Stimulated activated CD4-positive, alpha-beta T cell treated with anti-CD3 and anti-CD28 coated beads, Interleukin-12 subunit alpha, Interleukin-12 subunit beta, amount 100 ng/mL, for 48 hours (primary cell): Measurements from ENCODE around the gene SOX6.

Experiments
- DNase-seq, 3 donors: peaks; one replicate each; pipeline ENCODE4 v3.0.0-alpha.2; 2020; ENCODE audit warnings: low read depth in 2 of 3, low spot score in 1 of 3

SOX6 gene

GRCh38 chr11:16011396-16011795 is 344.9 kb downstream of the SOX6 start:
- no peak for DNase-seq

GRCh38 chr11:16009021-16009420 is 347.3 kb downstream of the SOX6 start:
- DNase-seq = no peak

GRCh38 chr11:16007514-16007913 is 348.8 kb downstream of the SOX6 start:
- DNase-seq = no peak

GRCh38 chr11:16002942-16003341 is 353.4 kb downstream of the SOX6 start:
- no peak for DNase-seq

GRCh38 chr11:16001899-16002426 is 354.4 kb downstream of the SOX6 start:
- DNase-seq = no peak

GRCh38 chr11:16001044-16001568 is 355.2 kb downstream of the SOX6 start:
- no peak for DNase-seq

GRCh38 chr11:16000065-16000464 is 356.3 kb downstream of the SOX6 start:
- no peak for DNase-seq

GRCh38 chr11:15993345-15993744 is 363.0 kb downstream of the SOX6 start:
- DNase-seq = no peak

- no peak for DNase-seq
These were observed 365.1 kb downstream of the SOX6 start for GRCh38 chr11:15991215-15991614.

- DNase-seq = no peak
These were observed 366.7 kb downstream of the SOX6 start for GRCh38 chr11:15989685-15990084.

GRCh38 chr11:15988693-15989231 is 367.6 kb downstream of the SOX6 start:
- no peak for DNase-seq

GRCh38 chr11:15988016-15988550 is 368.3 kb downstream of the SOX6 start:
- DNase-seq = no peak

- DNase-seq = no peak
These were observed 369.3 kb downstream of the SOX6 start for GRCh38 chr11:15987046-15987445.

GRCh38 chr11:15985860-15986139 is 370.5 kb downstream of the SOX6 start:
- DNase-seq = no peak

- DNase-seq = no peak
These were observed 371.1 kb downstream of the SOX6 start for GRCh38 chr11:15985127-15985859.

- DNase-seq = no peak
These were observed 375.1 kb downstream of the SOX6 start for GRCh38 chr11:15981292-15981691.

- no peak for DNase-seq
These were observed 379.2 kb downstream of the SOX6 start for GRCh38 chr11:15977116-15977515.

GRCh38 chr11:15976433-15977045 is 379.8 kb downstream of the SOX6 start:
- no peak for DNase-seq

- DNase-seq = no peak
These were observed 380.6 kb downstream of the SOX6 start for GRCh38 chr11:15975742-15976141.

GRCh38 chr11:15972838-15973237 is 383.5 kb downstream of the SOX6 start:
- DNase-seq = no peak

- DNase-seq = no peak
These were observed 385.2 kb downstream of the SOX6 start for GRCh38 chr11:15971215-15971546.

GRCh38 chr11:15970506-15971214 is 385.7 kb downstream of the SOX6 start:
- DNase-seq = no peak
